PC-3 (cell line): ENCODE data around the gene ZBTB40.

Experiments
- EZH2 ChIP-seq: fragments of 300-600 bp; sonication (generic); IDR thresholded peaks from one replicate; pipeline ENCODE4 v1.6.1; 2017; ENCODE audit warnings: antibody characterized with exemption, mild to moderate bottlenecking, low read length; ENCODE audit not compliant: unreplicated experiment
- TF ChIP-seq, protein P1 (sequence below): fragments of 300-600 bp; sonication (generic); conservative IDR thresholded peaks from 2 replicates; pipeline ENCODE4 v1.5.1; 2017; ENCODE audit warnings: antibody characterized with exemption, low read depth, mild to moderate bottlenecking, low read length

- TF ChIP-seq, protein P1, sequence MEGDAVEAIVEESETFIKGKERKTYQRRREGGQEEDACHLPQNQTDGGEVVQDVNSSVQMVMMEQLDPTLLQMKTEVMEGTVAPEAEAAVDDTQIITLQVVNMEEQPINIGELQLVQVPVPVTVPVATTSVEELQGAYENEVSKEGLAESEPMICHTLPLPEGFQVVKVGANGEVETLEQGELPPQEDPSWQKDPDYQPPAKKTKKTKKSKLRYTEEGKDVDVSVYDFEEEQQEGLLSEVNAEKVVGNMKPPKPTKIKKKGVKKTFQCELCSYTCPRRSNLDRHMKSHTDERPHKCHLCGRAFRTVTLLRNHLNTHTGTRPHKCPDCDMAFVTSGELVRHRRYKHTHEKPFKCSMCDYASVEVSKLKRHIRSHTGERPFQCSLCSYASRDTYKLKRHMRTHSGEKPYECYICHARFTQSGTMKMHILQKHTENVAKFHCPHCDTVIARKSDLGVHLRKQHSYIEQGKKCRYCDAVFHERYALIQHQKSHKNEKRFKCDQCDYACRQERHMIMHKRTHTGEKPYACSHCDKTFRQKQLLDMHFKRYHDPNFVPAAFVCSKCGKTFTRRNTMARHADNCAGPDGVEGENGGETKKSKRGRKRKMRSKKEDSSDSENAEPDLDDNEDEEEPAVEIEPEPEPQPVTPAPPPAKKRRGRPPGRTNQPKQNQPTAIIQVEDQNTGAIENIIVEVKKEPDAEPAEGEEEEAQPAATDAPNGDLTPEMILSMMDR = no peak
- no peak for TF ChIP-seq EZH2
These were observed at the start of gene ZBTB40 for GRCh38 chr1:22451702-22452480.
